SU-DHL-6 (cell line): ENCODE results near the gene RAB26.
"Not testable (repeated sequence)": the region's sequence is repeated elsewhere in the genome, so short reads cannot be mapped to it uniquely, and the experiment has no call there.

Experiments used
- H2AFZ ChIP-seq: fragments of 200-600 bp; sonication (generic); 2 replicates; pipeline ENCODE4 v1.6.1; 2014; ENCODE audit warnings: low read depth, mild to moderate bottlenecking, moderate library complexity, mixed read lengths, antibody characterized with exemption, low read length; ENCODE audit not compliant: severe bottlenecking
- H3F3A ChIP-seq: fragments of 200-600 bp; shearing (Covaris generic); 2 replicates; pipeline ENCODE4 v1.6.0; 2016; ENCODE audit warnings: antibody characterized with exemption, mild to moderate bottlenecking; ENCODE audit not compliant: insufficient read depth
- H3K27ac ChIP-seq: fragments of 200-600 bp; sonication (generic); 2 replicates; pipeline ENCODE4 v1.5.1; 2016; ENCODE audit warnings: low read depth, mild to moderate bottlenecking, low read length, moderate library complexity, mixed read lengths
- H3K27me3 ChIP-seq: fragments of 200-600 bp; sonication (generic), shearing (Covaris generic); 2 replicates; pipeline ENCODE4 v1.6.0; 2014; ENCODE audit warnings: mild to moderate bottlenecking, low read length
- H3K36me3 ChIP-seq: fragments of 200-600 bp; sonication (generic); 2 replicates; pipeline ENCODE4 v1.6.1; 2014; ENCODE audit warnings: mild to moderate bottlenecking, low read length, mixed read lengths
- H3K4me2 ChIP-seq: fragments of 300-600, 200-600 bp; shearing (Covaris generic), sonication (generic); 2 replicates; pipeline ENCODE4 v1.6.0; 2014; ENCODE audit warnings: low read length, low read depth, mild to moderate bottlenecking; ENCODE audit not compliant: poor library complexity, severe bottlenecking
- H3K4me3 ChIP-seq: fragments of 200-600 bp; sonication (generic); 2 replicates; pipeline ENCODE4 v1.5.1; 2014; ENCODE audit warnings: antibody characterized with exemption, low read length, mild to moderate bottlenecking, mixed read lengths; ENCODE audit not compliant: insufficient read depth, poor library complexity, severe bottlenecking
- H3K79me2 ChIP-seq: fragments of 200-600 bp; sonication (generic); 2 replicates; pipeline ENCODE4 v1.6.1; 2014; ENCODE audit warnings: mild to moderate bottlenecking, low read length, moderate library complexity; ENCODE audit not compliant: insufficient read depth
- H3K9ac ChIP-seq: fragments of 200-600 bp; sonication (generic); 2 replicates; pipeline ENCODE4 v1.7.0; 2014; ENCODE audit warnings: mild to moderate bottlenecking, low read length
- H3K9me2 ChIP-seq: fragments of 200-600 bp; sonication (generic); replicated peaks from 2 replicates; pipeline ENCODE4 v1.6.1; 2014; ENCODE audit warnings: low read length; ENCODE audit not compliant: insufficient read depth
- H3K9me3 ChIP-seq: fragments of 200-600 bp; sonication (generic); 2 replicates; pipeline ENCODE4 v1.6.1; 2014; ENCODE audit warnings: low read length, mixed read lengths; ENCODE audit not compliant: insufficient read depth
- H4K20me1 ChIP-seq: fragments of 200-600 bp; sonication (generic); 2 replicates; pipeline ENCODE4 v1.6.1; 2014; ENCODE audit warnings: low read depth, mild to moderate bottlenecking, antibody characterized with exemption, low read length, moderate library complexity, mixed read lengths

Gene RAB26

DNA sequence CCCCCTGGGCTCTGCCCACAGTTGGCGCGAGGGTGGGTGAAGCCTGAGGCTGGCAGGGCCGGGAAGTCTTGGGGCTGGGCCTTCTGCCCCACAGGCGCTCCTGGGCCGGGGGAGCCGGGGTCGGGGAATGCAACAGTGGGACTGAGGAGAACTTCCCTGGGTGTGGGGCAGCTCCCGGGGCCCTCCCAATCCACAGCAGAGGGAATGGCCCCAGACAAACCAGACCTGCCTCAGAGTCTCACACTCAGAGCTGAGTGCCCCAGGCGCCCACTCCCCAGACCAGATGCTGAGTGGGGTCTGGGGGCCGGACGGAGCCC lies 24.1 kb upstream of the RAB26 start:
- not testable (repeated sequence) for H3K36me3 ChIP-seq, H3K4me3 ChIP-seq, H3K9ac ChIP-seq, H3K9me3 ChIP-seq, H3K9me2 ChIP-seq, H3K27ac ChIP-seq, H4K20me1 ChIP-seq, H3K27me3 ChIP-seq, H3F3A ChIP-seq, H3K79me2 ChIP-seq, H3K4me2 ChIP-seq, H2AFZ ChIP-seq

DNA sequence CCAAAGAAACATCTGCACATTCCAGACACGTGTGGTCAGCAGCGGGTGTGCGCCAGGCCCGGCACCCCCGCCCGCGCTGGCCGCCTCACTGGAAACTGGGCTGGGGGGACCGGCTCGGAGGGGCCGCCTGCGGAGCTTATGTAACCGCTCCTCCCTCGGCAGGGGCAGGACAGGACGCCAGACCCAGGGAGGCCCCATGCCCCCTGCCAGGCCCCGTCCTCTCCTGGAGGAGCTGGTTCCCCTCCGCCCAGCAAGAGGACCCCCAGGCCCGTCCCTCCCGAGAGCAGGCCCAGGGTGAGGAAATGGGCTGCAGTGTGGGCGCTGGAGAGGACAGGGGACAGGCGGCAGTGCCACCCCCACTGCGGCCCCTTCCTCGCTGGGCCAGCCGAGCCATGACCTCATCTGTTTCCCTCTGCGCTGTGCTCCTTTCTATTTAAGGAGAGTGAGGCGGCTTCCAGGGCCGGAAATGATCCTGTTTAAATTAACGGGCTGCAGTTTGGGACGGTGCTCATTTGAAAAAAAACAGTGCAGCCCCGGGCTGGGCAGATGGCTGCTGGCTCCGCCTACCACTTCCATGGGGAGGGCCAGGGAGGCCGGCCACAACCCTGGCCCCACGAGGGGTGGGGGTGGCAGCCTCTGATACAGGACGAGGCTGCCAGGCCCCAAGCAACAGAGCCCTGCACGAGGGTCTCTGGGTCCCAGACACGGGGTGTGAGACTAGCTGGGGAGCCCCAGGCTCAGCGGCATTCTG lies 23.6 kb upstream of the RAB26 start:
- not testable (repeated sequence) for H3K27ac ChIP-seq

GRCh38 chr16:2125609-2126008 lies 22.8 kb upstream of the RAB26 start:
- not testable (repeated sequence) for H4K20me1 ChIP-seq, H3K4me2 ChIP-seq, H3K9me2 ChIP-seq, H3K9me3 ChIP-seq, H3K27ac ChIP-seq, H2AFZ ChIP-seq, H3K9ac ChIP-seq, H3K79me2 ChIP-seq, H3K4me3 ChIP-seq, H3K27me3 ChIP-seq, H3K36me3 ChIP-seq, H3F3A ChIP-seq

More for the DNA sequence above, 23.6 kb upstream of the RAB26 start:
- H2AFZ ChIP-seq, H3K4me2 ChIP-seq, H3K9ac ChIP-seq, H3K27me3 ChIP-seq, H3K4me3 ChIP-seq, H3K9me3 ChIP-seq, H3K9me2 ChIP-seq, H3F3A ChIP-seq, H4K20me1 ChIP-seq, H3K79me2 ChIP-seq, H3K36me3 ChIP-seq: not testable (repeated sequence)

GRCh38 chr16:2126161-2126743 lies 22.2 kb upstream of the RAB26 start:
- not testable (repeated sequence) for H3K27me3 ChIP-seq, H3K9me3 ChIP-seq, H3K79me2 ChIP-seq, H4K20me1 ChIP-seq, H3K27ac ChIP-seq, H2AFZ ChIP-seq, H3K4me2 ChIP-seq, H3F3A ChIP-seq, H3K36me3 ChIP-seq, H3K9ac ChIP-seq, H3K4me3 ChIP-seq, H3K9me2 ChIP-seq

GRCh38 chr16:2126928-2127556 lies 21.4 kb upstream of the RAB26 start:
- not testable (repeated sequence) for H3K9me3 ChIP-seq, H3K9me2 ChIP-seq, H2AFZ ChIP-seq, H3K79me2 ChIP-seq, H3K4me3 ChIP-seq, H3K27me3 ChIP-seq, H3K4me2 ChIP-seq, H4K20me1 ChIP-seq, H3F3A ChIP-seq, H3K9ac ChIP-seq, H3K36me3 ChIP-seq, H3K27ac ChIP-seq

GRCh38 chr16:2127630-2128280 lies 20.7 kb upstream of the RAB26 start:
- not testable (repeated sequence) for H3K4me3 ChIP-seq, H3K9me2 ChIP-seq, H3K27ac ChIP-seq, H3K36me3 ChIP-seq, H3K27me3 ChIP-seq, H3K9ac ChIP-seq, H4K20me1 ChIP-seq, H3K79me2 ChIP-seq, H2AFZ ChIP-seq, H3F3A ChIP-seq, H3K9me3 ChIP-seq, H3K4me2 ChIP-seq

DNA sequence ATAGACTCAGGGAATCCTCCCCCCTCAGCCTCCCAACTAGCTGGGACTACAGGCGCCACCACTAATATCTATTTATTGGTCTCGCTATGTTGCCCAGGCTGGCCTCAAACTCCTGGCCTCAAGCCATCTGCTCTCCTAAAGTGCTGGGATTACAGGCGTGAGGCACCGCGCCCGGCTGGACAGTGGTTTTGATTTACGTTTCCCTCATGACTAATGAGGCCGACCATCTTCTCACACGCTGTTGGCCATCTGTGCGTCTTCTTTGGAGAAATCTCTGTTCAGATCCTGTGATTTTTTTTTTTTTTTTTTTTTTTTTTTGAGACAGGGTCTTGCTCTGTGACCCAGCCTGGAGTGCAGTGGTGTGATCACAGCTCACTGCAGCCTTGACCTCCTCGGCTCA lies 19.2 kb upstream of the RAB26 start:
- not testable (repeated sequence) for H2AFZ ChIP-seq

More for the DNA sequence above, 19.2 kb upstream of the RAB26 start:
- H3K9ac ChIP-seq, H3K4me3 ChIP-seq, H4K20me1 ChIP-seq, H3K9me3 ChIP-seq, H3K4me2 ChIP-seq, H3K36me3 ChIP-seq, H3K27me3 ChIP-seq, H3F3A ChIP-seq, H3K79me2 ChIP-seq, H3K9me2 ChIP-seq, H3K27ac ChIP-seq: not testable (repeated sequence)
